GM21381 (cell line): Measurements from ENCODE around the gene GGCT.
"Not testable (repeated sequence)": the region's sequence is repeated elsewhere in the genome, so short reads cannot be mapped to it uniquely, and the experiment has no call there.

Experiments
- ATAC-seq: cut with Tn5 transposase; IDR thresholded peaks from one replicate; pipeline ENCODE4 v1.9.1; 2021; ENCODE audit warnings: mild to moderate bottlenecking, moderate library complexity; ENCODE audit not compliant: unreplicated experiment

Gene GGCT, protein sequence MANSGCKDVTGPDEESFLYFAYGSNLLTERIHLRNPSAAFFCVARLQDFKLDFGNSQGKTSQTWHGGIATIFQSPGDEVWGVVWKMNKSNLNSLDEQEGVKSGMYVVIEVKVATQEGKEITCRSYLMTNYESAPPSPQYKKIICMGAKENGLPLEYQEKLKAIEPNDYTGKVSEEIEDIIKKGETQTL

GRCh38 chr7:30504301-30505173 is at the start of gene GGCT:
Gene GGCT (minus strand): TSS chr7:30504829. CDS start chr7:30504709, 120 bp downstream.
- ATAC-seq = peak; percentile 98

GRCh38 chr7:30553546-30553945 is 48.9 kb upstream of the GGCT start:
- ATAC-seq = no peak

- no peak for ATAC-seq
These were observed 48.5 kb upstream of the GGCT start for GRCh38 chr7:30553141-30553540.

- ATAC-seq = no peak
These were observed 47.7 kb upstream of the GGCT start for GRCh38 chr7:30552330-30552729.

- no peak for ATAC-seq
These were observed 45.4 kb upstream of the GGCT start for GRCh38 chr7:30549931-30550493.

DNA sequence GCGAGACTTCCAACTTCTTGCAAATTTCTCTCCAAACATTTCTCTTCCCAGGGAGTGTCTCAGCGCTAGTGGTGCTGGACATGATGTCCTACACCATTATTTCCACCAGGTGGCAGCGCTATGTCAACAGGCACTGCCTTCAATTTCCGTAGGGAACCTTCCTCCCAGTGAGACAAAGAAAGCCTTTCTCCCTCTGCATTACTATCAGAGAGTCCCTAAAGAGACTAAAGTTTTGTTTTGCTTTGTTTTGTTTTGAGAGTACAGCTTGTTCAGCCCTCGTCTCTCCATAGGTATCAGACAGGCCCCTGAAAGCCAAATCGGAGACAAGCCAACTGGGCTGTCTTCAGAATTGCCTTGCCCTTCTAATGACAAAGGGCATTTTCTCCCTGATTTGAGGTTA is 44.2 kb upstream of the GGCT start:
- ATAC-seq = no peak

DNA sequence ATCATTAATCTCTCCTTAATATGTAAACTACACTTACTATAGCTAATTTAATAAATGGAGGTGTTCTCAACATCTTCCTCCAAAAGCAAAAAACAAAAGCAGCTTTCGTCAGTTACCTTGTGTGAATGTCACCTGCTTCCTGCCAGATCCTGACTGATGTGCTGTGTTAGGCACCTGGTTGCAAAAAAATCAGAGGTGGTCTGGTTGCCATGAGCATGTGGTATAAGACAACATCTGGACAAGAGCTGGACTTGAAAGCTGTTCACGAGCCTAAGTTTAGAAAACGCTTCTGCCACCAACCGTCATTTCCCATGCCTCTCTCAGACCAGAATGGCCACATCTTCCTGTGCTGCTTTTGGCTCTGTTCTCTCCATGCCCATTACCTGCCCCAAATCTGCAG is 42.0 kb upstream of the GGCT start:
- ATAC-seq = no peak

DNA sequence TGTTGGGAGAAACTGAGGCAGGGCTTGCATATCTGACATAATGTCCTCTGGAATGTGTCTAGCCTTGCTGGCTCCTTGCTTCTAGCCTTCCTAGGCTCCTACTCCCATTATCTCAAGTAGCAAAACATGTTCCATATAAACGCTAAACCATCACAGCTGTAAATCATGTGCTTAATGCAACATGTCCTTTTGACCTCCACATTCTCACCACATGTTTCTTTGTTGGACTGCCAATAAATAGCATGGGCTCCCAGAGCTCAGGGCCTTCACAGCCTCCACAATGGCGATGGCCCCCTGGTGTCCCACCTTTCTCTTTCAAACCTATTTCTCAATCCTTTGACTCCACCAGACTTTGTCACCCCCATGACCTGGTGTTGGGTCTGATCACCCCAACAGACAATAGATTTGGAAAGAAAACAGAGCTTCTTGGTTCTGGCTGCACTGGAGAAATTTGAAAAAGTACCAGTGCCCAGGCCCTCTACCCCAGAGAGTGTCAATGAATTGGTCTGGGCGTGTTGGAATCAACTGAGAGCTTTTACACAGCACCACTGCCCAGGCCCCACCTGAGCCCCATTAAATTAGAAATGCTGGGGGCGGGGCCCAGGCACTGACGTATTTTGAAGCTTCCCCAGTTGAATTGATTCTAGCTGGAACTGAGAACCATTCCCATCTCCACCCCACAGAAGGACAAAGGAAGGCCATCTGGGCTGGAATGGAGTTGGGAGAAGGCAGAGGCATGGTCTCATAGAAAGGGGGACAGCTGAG is 41.3 kb upstream of the GGCT start:
- no peak for ATAC-seq

DNA sequence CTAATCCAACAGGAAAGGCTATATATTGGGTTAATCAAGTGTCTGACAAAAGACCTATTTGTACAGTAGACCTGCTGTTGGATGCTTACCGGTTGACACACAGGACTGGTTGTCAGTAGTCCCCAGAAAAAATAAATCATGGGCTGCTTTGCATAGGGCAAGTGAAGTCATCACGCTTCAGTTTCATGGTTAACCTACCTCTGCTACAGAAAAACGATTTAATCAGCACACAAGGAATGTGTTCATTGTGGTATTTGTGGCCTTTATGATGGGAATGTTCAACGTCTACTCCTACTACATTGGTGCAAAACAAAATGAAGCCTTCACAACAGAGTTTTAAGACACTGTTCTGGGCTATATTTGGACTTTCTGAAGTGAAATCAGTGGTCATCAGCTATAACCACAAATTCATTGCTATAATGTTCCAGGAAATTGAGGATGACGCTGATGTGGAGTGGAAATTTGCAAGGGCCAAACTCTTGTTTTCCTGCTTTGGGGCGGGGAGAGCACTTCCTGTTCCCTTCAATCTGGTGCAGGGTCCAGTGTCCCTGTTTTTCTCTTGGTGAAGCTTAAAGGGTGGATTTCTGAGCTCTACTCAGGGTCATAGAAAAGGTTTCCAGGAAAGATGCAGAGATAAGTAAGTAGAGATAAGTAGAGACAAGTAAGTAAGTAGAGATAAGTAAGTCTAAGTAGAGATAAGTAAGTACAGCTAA is 39.3 kb upstream of the GGCT start:
- no peak for ATAC-seq

DNA sequence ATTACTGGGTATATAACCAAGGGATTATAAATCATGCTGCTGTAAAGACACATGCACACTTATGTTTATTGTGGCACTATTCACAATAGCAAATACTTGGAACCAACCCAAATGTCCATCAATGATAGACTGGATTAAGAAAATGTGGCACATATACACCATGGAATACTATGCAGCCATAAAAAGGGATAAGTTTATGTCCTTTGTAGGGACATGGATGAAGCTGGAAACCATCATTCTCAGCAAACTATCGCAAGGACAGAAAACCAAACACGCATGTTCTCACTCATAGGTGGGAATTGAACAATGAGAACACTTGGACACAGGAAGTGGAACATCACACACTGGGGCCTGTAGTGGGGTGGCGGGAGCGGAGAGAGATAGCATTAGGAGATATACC is 38.5 kb upstream of the GGCT start:
- not testable (repeated sequence) for ATAC-seq

DNA sequence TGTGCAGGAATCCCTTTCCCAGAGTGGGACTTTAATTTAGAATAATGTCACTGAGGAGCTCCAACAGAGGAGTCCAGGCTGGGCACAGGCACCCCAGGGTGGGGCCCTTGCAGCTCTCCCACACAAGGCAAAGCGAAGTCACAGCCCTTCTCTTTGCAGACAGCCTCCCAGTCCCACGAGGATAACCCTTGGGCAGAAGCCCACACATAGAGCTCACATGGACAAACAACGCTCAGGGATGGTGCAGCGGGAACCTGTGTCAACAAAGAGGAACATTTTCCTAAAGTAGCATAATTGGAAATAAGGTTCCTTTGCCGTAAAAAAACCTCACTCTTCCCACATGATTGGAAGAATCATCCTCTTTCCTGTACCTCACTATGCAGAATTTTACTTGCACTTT is 29.3 kb upstream of the GGCT start:
- ATAC-seq = no peak

DNA sequence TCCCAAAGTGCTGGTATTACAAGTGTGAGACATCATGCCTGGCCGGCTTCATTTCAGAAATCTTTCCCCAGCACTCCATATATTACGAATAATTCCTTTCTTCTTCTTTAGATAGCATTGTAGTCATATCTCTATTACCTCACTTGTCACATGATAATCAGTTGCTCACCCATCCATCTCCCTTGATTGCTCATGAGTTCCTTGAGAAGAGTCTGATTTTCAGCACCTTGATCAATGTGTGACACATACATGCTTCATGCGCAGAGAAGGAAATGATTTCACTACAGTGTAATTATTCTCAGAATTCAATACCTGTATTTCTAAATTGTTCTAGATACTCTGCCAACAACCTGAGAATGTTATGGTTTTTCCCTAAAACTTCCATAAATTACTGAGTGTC is 26.7 kb upstream of the GGCT start:
- no peak for ATAC-seq

DNA sequence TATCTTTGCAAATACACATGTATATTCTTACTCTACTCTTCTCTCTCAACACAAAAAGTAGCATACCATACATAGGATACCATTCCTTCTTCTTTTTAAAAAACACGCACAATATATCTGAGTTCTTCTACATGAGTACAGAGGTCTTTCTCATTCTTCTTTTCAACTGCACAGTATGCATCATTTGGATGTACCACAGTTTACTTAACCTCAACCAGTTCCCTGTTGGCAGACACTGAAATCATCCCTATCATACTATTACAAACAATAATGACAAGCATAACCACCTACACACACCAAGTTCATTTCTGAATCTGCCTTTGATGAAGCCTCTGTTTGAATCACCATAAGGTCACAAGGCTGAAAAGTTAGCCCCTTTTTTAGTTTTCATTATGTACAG is 25.7 kb upstream of the GGCT start:
- no peak for ATAC-seq

- ATAC-seq = no peak
These were observed 24.1 kb upstream of the GGCT start for GRCh38 chr7:30528779-30529178.

DNA sequence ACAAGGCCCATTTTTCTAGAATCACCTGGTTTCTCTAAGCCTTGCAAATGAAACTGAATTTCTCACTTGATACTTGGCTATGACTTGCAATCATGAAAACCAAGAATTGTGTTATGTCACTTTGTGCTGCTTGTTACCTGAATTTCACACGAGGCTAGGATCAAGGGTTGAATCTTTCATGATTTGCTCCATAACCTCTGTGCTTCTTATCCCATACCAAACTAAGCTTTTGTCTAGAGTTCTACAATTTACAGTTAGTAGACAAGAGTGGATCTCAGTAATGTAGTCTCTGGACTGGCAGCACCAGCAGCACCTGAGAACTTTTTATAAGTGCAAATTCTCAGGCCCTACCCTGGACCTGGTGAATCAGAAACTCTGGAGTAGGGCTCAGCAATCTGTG is 22.7 kb upstream of the GGCT start:
- not testable (repeated sequence) for ATAC-seq

GRCh38 chr7:30526163-30526562 is 21.5 kb upstream of the GGCT start:
- no peak for ATAC-seq

- ATAC-seq = no peak
These were observed 20.8 kb upstream of the GGCT start for GRCh38 chr7:30525429-30525828.

DNA sequence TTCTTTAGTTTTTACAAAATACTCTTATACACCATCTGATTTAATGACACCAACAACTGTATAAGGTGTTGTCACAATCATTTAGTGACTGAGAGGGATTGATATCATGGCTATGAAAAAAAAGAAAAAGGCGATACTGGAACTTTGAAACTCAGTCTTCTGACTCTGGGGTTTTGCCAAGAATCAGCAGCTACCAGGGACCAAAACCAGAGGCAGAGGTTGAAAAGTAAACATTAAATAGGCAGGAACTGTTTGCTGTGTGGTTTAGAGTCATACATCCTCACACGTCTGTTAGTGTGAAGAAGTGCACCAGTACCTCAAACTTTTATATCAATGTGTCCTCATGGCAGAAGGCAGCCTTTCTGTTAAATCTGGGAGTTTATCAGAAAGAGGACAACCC is 19.9 kb upstream of the GGCT start:
- no peak for ATAC-seq

- ATAC-seq = no peak
These were observed 18.8 kb upstream of the GGCT start for GRCh38 chr7:30523466-30523865.

GRCh38 chr7:30522159-30522558 is 17.5 kb upstream of the GGCT start:
- no peak for ATAC-seq

GRCh38 chr7:30521532-30521931 is 16.9 kb upstream of the GGCT start:
- no peak for ATAC-seq
